ENCODE measurements around the gene GABRD.

DNA sequence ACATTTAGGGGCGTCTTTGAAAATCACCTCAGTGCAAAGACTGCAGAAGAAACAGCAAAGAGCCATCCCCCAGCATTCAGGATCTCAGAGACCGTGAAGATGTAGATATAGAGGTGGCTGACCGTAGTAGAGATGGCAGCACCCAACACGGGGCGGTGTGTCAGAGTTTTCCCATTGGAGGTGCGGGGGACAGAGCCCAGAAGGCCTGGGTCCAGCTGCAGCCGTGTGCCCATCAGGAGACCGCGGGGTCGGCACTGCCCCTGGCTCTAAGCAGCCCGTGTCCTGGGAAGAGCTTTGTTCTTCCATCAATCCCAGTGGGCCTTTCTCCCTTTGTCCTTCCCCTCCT lies 1.1 kb downstream of the GABRD start:
- TF ChIP-seq, protein P1, sequence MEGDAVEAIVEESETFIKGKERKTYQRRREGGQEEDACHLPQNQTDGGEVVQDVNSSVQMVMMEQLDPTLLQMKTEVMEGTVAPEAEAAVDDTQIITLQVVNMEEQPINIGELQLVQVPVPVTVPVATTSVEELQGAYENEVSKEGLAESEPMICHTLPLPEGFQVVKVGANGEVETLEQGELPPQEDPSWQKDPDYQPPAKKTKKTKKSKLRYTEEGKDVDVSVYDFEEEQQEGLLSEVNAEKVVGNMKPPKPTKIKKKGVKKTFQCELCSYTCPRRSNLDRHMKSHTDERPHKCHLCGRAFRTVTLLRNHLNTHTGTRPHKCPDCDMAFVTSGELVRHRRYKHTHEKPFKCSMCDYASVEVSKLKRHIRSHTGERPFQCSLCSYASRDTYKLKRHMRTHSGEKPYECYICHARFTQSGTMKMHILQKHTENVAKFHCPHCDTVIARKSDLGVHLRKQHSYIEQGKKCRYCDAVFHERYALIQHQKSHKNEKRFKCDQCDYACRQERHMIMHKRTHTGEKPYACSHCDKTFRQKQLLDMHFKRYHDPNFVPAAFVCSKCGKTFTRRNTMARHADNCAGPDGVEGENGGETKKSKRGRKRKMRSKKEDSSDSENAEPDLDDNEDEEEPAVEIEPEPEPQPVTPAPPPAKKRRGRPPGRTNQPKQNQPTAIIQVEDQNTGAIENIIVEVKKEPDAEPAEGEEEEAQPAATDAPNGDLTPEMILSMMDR (IDR thresholded peaks at IDR 0.05 in 8 of 11, conservative IDR thresholded peaks at IDR 0.05 in 3 of 11) = no peak
- TF ChIP-seq POLR2A (IDR thresholded peaks at IDR 0.05) = no peak
